Non-pigmented ciliary epithelial cell (primary cell): ENCODE measurements around the gene FUNDC2.

Source experiments
- DNase-seq: peaks from one replicate; pipeline ENCODE4 v3.0.0-alpha.2; 2010; ENCODE audit warnings: low read depth

FUNDC2 gene

GRCh38 chrX:155023907-155024833 lies 2.5 kb upstream of the FUNDC2 start:
- no peak for DNase-seq

- no peak for DNase-seq
Measured at GRCh38 chrX:155026420-155026726, 271 bp upstream of the FUNDC2 start.

DNA sequence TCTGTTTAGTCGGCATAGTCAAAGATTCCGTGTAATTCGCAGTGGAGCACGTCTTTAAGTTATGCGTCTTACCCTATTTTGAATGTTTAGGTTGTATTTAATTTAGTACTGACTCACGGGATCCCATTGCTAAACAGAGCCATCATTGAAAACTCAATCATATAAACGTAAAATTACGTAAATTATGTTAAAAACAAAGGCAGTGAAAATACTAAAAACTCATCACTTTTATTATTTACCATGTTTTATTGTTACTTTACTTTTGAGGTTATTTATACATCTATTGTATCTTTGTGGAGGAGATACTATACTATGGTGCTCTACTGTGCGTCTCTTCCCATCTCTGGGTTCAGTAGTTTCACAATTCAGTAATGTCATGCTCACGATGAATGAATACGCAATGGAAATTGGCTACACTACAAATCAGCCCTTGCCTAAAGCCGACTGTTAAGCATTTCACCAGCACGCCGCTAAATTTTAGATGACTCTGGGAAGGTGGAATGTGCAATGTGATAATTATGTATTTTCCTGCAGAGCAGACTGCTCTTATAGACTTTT lies 944 bp downstream of the FUNDC2 start:
- no peak for DNase-seq

GRCh38 chrX:155028129-155028528 lies 1.5 kb downstream of the FUNDC2 start:
- no peak for DNase-seq

GRCh38 chrX:155028877-155029291 lies 2.2 kb downstream of the FUNDC2 start:
- DNase-seq: no peak

DNA sequence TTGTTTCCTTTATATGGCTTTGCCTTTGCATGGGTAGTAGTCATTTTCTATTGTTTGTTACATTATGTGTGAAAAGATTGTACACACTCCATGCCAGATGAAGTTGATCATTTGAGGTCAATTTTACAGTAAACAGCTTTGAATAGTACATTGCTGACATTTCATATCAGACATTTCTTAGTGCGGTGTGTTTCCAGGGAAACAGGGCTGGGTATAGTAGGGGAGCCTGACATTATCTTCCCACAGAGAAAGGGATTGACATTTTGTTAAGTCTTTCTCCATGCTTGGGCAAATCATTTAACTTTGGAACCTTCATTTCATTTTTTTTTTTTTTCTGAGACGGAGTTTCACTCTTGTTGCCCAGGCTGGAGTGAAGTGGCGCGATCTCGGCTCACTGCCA lies 5.0 kb downstream of the FUNDC2 start:
- no peak for DNase-seq

DNA sequence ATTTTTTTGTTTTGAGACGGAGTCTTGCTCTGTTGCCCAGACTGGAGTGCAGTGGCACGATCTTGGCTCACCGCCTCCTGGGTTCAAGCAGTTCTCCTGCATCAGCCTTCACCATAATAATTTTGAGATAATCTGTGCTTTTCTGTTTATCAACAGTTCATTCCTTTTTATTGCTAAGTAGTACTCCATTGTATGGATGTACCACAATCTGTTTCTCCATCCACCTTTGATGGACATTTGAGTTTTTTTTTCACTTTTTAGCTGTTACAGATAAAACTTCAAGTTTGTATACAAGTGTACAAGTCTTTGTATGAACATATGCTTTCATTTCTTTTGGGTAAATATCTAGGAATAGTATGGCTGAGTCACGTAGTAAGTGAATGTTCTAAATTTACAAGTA lies 9.0 kb downstream of the FUNDC2 start:
- no peak for DNase-seq

- no peak for DNase-seq
Measured at GRCh38 chrX:155046129-155046810, 19.6 kb downstream of the FUNDC2 start.

- no peak for DNase-seq
Measured at GRCh38 chrX:155046811-155047528, 20.3 kb downstream of the FUNDC2 start.

GRCh38 chrX:155048977-155049619 lies 22.5 kb downstream of the FUNDC2 start:
- no peak for DNase-seq

DNA sequence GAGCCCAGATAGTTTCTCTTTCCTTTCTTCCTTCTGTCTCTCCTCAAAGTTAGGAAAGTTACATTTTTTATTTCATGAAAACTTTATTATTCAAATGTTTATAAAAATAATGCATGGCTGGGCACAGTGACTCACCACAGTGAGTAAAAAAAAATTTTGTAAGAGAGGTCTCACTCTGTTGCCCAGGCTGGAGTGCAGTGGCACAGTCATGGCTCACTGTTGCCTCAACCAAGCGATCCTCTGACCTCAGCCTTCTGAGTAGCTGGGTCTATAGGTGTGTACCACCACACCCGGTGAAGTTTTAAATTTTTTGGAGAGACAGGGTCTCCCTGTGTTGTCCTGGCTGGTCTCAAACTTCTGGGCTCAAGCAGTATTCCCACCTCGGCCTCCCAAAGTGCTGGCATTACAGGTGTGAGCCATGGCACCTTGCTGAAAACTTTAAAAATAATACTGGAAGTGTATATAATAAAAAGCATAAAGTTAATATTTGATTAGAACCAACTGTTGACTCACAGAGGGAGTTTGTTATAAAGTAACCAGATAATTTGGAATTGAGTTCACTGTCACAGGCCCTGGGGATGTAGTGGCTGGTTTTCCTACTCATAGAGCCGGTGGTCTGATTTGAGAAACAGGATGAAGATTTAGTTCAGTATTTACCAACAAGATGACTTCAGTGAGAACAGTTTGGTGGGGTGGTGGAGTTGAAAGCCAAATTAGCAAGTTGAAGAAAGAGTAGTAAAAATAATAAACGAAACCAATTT lies 26.3 kb downstream of the FUNDC2 start:
- DNase-seq: no peak

GRCh38 chrX:155053656-155054055 lies 27.0 kb downstream of the FUNDC2 start:
- DNase-seq: no peak

DNA sequence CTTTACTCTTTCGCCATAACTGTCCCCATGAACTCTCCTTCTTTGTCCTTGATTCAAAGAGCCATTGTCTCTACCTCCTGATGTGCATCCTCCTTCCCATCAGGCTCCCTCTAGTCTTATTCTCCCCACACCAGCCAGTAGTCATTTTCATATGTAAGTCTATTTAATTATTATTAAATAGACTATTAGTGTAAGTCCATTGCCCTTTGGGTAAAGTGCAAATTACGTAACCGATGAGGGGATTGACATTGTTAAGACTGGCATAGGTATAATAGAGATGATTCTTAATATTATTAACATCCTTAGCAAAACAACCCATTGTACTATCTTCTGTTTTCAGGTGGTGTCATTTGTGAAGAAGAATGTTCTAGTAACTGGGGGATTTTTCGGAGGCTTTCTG lies 27.6 kb downstream of the FUNDC2 start:
- DNase-seq: no peak

DNA sequence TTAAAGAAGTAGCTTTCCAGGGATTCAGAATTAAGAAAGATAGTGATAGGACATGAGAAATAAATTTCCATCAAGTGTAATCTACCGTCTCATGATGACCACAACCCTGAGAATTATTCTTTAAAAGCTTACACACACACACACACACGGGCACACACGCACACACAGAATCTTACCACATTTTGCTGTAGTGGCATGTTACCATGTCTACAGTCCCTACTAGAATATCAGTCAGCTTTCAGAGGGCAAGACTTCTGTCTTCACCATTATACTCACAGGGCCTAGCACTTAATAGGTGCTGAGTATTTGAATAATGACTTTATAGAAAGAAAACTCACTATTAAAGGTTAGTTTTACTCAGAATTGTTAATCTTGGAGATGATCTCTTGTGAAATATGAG lies 28.9 kb downstream of the FUNDC2 start:
- no peak for DNase-seq

GRCh38 chrX:155056471-155056870 lies 29.8 kb downstream of the FUNDC2 start:
- no peak for DNase-seq

DNA sequence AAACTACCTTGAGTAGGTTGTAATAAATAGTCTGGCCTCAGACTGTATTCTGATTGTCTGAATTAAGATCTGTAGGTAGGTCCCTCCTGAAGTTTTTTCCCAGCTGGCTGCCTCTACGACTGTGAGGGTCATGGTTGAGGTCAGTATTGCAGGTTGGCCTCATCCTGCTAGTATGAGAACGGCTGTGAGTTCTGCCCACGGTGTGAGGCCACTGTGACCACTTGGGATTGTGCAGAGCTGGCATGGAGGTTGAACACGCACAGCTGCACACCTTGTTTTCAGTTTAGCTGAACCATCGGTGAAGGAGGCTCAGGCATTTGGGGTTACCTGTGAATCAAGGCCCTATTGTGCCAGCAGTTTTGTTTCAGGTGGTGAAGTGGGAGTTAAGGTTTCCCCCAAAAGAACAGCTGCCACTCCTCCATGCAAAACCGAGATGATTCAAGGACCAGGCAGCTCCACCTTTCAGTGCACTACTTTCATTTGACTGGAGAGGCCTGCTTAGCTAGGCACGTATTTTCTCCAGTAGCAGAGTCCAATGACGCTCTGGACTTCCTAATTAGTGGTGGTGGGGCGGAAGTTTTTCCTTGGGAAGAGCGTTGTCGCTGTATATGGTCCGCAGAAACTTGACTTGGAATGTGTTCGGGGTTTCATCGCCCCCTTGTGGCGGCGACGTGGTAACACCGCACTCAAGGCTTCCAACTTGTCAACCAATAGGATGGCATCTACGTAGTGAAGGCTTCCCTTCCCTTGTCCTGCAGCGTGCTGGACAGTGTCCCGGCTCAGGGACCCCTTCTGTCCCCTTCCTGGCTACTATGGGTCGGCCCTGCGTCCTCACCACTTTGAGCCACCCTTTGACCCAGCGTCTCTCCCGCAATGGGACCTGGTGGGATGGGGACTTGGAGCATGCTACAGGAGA lies 30.5 kb downstream of the FUNDC2 start:
- peak; percentile 15 for DNase-seq

- no peak for DNase-seq
Measured at GRCh38 chrX:155061760-155062159, 35.1 kb downstream of the FUNDC2 start.

DNA sequence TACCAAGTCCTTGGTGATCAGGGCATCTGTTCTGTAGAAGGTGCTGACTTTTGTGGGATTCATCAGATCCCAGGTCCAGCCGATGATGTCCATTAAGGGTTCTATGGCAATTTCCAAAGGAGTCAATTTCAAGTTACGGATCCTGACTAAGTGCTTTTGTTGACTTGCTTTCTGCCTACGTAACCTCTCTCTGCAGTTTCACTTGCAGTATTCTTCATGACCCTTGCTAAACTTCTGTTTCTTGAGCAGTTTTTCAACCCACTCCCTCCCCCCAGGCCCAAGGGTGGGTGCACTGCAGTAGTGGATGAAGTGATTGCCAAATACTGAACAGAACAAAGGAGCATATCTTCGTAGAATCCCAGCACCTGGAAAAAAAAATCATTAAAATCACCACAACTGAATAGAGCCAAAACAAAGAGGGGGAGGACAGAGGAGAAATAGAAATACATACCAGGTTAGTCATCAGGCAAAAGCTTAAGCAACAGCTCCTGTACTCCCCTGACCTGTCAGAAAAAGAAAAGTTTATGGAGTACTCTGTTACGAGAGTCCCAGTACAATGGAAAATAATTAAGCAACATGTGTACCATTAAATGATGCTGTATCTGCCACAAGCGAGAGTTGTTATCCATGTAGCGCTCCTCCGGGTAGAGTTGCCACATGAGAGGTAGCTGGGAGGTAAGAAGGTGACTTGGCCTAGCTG lies 38.5 kb downstream of the FUNDC2 start:
- DNase-seq: peak; percentile 9

GRCh38 chrX:155068165-155068564 lies 41.5 kb downstream of the FUNDC2 start:
- DNase-seq: peak; percentile 13

DNA sequence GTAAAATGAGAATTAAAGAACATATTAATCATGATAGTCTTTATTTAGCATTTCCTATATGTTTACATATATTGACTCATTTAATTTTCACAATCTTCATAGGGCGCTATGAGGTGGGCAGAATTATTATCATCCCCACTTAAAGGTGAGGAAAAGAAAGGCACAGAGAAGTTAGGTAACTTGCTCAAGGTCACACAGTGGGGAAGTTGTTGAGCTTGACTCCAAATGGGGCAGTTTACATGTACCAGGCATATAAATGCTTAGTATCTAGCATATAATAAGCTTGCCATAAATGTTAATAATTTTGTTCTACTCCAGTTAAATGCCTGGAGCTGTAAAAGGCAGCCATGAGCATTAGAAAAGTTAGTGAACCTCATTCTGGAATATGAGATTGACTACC lies 42.8 kb downstream of the FUNDC2 start:
- no peak for DNase-seq
